Measurements from ENCODE around the gene GLMP. TPM values are rescaled to one million over a fixed set of nuclear protein-coding genes. Genes with fewer than 3 reads are reported as not detected.
"Not testable (repeated sequence)": the region's sequence is repeated elsewhere in the genome, so short reads cannot be mapped to it uniquely, and the experiment has no call there.

The GLMP gene
- total and polyA plus RNA-seq, 2 of the 13 experiments (the other 11 are each of a cell fraction or from before 2014, with no cell fraction given), result 44.6 to 75.8 TPM

GRCh38 chr1:156336242-156336641 is 40.8 kb upstream of the GLMP start:
- intact Hi-C loops (cut with micrococcal nuclease; ENCODE audit: unreplicated experiment) (loop anchor here (5.0 kb wide), 2 partner anchors 36 to 44 kb away; no protein-coding TSS in a partner anchor), in situ Hi-C loops (cut with HindIII; ENCODE audit: extremely low pct_ligation_motif_present, low pct_unique_long_range_greater_than_20kb) (no loop called here)
- H3K36me3 ChIP-seq (replicated peaks in 1 of 2; ENCODE audit: control insufficient read depth in 1 of 2, insufficient read depth in 2 of 2, low read length in 2 of 2), result peaks cover 3 to 37% of the 10 kb centered on the region in 2 experiments; a peak in 4 of 5 replicates
- H3K27me3 ChIP-seq (ENCODE audit: control insufficient read depth in 1 of 2, insufficient read depth in 2 of 2, low read length in 2 of 2), result no peaks in the 10 kb centered on the region; a peak in 1 of 5 replicates
- H3K4me3 ChIP-seq (replicated peaks in 1 of 3; ENCODE audit: insufficient read depth in 1 of 3, low read depth in 2 of 3, low read length in 3 of 3), result peak overlapping the region; percentile 87 to 94 (median 92)
- H3K4me2 ChIP-seq (ENCODE audit: low read depth, low read length), result peak overlapping the region; percentile 88
- no peak for FAIRE-seq
- CTCF ChIA-PET (ENCODE audit: low intra/inter-chr PET ratio, low total read pairs), result no interaction called here
- peak overlapping the region; percentile 85; the same call in 1 of the 2 replicates for H3K9ac ChIP-seq (ENCODE audit: insufficient read depth, low read depth, low read length)
- H3K9me3 ChIP-seq (ENCODE audit: low read length), result no peaks in the 10 kb centered on the region
- H4K20me1 ChIP-seq (ENCODE audit: insufficient read depth, low read length), result peaks cover 17% of the 10 kb centered on the region
- ATAC-seq, result no peak
- TF ChIP-seq ZBTB10 (CRISPR knock-in tag; IDR thresholded peaks at IDR 0.05; ENCODE audit: borderline replicate concordance) (no peak), SAP130 (CRISPR knock-in tag; IDR thresholded peaks at IDR 0.05; ENCODE audit: low read depth) (peak; percentile 20; the same call in 1 of the 2 replicates), CTCF (CRISPR knock-in tag; IDR thresholded peaks at IDR 0.05) (peak; percentile 45), SOX5 (CRISPR knock-in tag; IDR thresholded peaks at IDR 0.05; ENCODE audit: borderline replicate concordance) (no peak), MBD4 (IDR thresholded peaks at IDR 0.05; ENCODE audit: borderline replicate concordance, low read length) (no peak), ZNF20 (CRISPR knock-in tag; IDR thresholded peaks at IDR 0.05) (no peak), ZNF605 (CRISPR knock-in tag; IDR thresholded peaks at IDR 0.05) (no peak), NR2F1 (CRISPR knock-in tag; IDR thresholded peaks at IDR 0.05) (no peak), ASH2L (IDR thresholded peaks at IDR 0.05; ENCODE audit: insufficient read length, low read depth, low read length) (no peak), ZNF879 (CRISPR knock-in tag; IDR thresholded peaks at IDR 0.05) (no peak), SSRP1 (CRISPR knock-in tag; IDR thresholded peaks at IDR 0.05) (no peak), KAT7 (CRISPR knock-in tag; IDR thresholded peaks at IDR 0.05; ENCODE audit: borderline replicate concordance) (no peak)
- 69% methylated on average over 4 of the region's 4 CpGs for WGBS (ENCODE audit: low lambda C conversion rate)
- H3K79me2 ChIP-seq (ENCODE audit: insufficient read depth, low read length), result peaks cover 43% of the 10 kb centered on the region
- peaks cover 25% of the 10 kb centered on the region for H3K4me1 ChIP-seq (ENCODE audit: insufficient read depth, low read length)
- H3K27ac ChIP-seq (ENCODE audit: extremely low read length, insufficient read depth, low read length), result no peak overlapping the region
- no peak overlapping the region for H2AFZ ChIP-seq (ENCODE audit: low read length)
- POLR2A ChIA-PET, result interaction anchor here (0.8 to 2.9 kb wide), 4 partner anchors 36 to 123 kb away, joined by 3 to 22 read pairs (median 4); partner anchors contain the start of gene PMF1
- DNase-seq (ENCODE audit: low spot score), result no peak
- BruUV-seq (replicated peaks), result no TSS peak

GRCh38 chr1:156323179-156323578 is 27.7 kb upstream of the GLMP start:
- H3K27ac ChIP-seq (ENCODE audit: extremely low read length, insufficient read depth, low read length); FAIRE-seq; intact Hi-C loops (cut with micrococcal nuclease; ENCODE audit: unreplicated experiment); H3K27me3 ChIP-seq (ENCODE audit: control insufficient read depth in 1 of 2, insufficient read depth in 2 of 2, low read length in 2 of 2); POLR2A ChIA-PET; CTCF ChIA-PET (ENCODE audit: low intra/inter-chr PET ratio, low total read pairs); ATAC-seq; H3K4me1 ChIP-seq (ENCODE audit: insufficient read depth, low read length); H3K9ac ChIP-seq (ENCODE audit: insufficient read depth, low read depth, low read length); BruUV-seq (replicated peaks); H3K4me2 ChIP-seq (ENCODE audit: low read depth, low read length); H3K79me2 ChIP-seq (ENCODE audit: insufficient read depth, low read length); in situ Hi-C loops (cut with HindIII; ENCODE audit: extremely low pct_ligation_motif_present, low pct_unique_long_range_greater_than_20kb); DNase-seq (ENCODE audit: low spot score); H3K4me3 ChIP-seq (replicated peaks in 1 of 3; ENCODE audit: insufficient read depth in 1 of 3, low read depth in 2 of 3, low read length in 3 of 3); H3K9me3 ChIP-seq (ENCODE audit: low read length); H2AFZ ChIP-seq (ENCODE audit: low read length); H4K20me1 ChIP-seq (ENCODE audit: insufficient read depth, low read length): not testable (repeated sequence)
- peaks cover 26 to 62% of the 10 kb centered on the region in 2 experiments for H3K36me3 ChIP-seq (replicated peaks in 1 of 2; ENCODE audit: control insufficient read depth in 1 of 2, insufficient read depth in 2 of 2, low read length in 2 of 2)
- WGBS (ENCODE audit: low lambda C conversion rate), result 97% methylated on average over 9 of the region's 9 CpGs
